GM10266 (cell line): ENCODE measurements around the gene MICU2.

Experiments used
- DNase-seq: peaks from one replicate; pipeline ENCODE4 v3.0.0; 2012; ENCODE audit errors: extremely low spot score
- TF ChIP-seq, protein P1 (sequence below): IDR thresholded peaks from 2 replicates; pipeline ENCODE4 v1.5.1; 2012; ENCODE audit warnings: mild to moderate bottlenecking, low read depth; ENCODE audit not compliant: control insufficient read depth, insufficient read depth; ENCODE audit errors: missing control alignments

MICU2 gene

DNA sequence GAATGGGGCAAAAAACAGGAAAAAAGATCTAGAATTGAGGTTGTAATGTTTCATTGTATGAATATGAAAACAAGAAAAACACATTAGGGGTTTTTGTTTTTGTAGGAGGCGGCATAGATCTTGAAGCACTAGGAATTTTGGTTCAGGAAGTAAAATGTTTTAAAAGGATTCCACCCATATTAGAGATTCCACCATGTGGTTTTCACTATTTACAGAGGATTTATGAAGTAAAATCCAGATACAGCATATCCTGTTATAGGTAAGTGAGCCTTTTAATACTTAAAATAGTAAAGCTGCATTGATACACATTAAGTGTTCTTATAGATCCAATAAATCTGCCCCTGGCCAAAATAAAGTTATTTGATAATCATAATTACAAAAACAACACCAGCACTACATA lies 61.4 kb downstream of the MICU2 start:
- TF ChIP-seq, protein P1, sequence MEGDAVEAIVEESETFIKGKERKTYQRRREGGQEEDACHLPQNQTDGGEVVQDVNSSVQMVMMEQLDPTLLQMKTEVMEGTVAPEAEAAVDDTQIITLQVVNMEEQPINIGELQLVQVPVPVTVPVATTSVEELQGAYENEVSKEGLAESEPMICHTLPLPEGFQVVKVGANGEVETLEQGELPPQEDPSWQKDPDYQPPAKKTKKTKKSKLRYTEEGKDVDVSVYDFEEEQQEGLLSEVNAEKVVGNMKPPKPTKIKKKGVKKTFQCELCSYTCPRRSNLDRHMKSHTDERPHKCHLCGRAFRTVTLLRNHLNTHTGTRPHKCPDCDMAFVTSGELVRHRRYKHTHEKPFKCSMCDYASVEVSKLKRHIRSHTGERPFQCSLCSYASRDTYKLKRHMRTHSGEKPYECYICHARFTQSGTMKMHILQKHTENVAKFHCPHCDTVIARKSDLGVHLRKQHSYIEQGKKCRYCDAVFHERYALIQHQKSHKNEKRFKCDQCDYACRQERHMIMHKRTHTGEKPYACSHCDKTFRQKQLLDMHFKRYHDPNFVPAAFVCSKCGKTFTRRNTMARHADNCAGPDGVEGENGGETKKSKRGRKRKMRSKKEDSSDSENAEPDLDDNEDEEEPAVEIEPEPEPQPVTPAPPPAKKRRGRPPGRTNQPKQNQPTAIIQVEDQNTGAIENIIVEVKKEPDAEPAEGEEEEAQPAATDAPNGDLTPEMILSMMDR: no peak
- DNase-seq: no peak

DNA sequence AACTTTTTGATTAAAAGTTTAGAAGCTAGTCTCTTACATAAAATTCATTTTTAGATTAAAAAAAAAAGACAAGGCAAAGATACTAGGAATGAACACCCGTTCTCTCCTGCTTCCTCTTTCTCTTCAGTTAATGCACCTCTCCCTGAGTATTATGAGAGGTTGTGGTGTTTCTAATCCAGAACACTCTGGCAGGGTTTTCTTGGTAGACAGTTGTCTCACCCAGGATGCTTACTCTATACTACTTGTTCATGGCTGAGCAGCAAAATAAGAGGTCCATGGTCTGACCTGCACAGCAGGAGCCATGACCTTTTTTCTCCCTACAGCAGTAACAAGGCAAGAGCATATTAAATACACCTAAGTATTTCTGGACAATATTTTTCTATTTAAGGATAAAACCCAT lies 62.0 kb downstream of the MICU2 start:
- no peak for DNase-seq
- TF ChIP-seq, protein P1: no peak

DNA sequence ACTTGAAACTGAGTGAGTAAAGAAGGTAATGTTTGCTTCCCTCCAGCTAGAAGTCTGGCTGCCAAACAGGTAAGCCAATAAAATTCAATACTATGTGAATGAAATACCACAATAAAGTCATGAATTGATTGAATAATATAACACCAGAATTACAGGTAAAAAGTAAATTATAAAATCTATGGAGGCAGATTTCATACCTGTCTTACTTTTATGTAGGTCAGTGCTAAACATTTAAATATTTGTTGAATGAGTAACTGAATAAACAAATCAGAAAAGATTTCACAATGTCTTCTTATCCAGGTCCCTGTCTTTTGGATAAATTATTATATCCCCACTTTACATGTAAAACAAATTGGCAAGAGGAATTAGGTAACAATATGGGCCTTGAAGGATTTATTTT lies 62.7 kb downstream of the MICU2 start:
- no peak for DNase-seq
- TF ChIP-seq, protein P1: no peak

DNA sequence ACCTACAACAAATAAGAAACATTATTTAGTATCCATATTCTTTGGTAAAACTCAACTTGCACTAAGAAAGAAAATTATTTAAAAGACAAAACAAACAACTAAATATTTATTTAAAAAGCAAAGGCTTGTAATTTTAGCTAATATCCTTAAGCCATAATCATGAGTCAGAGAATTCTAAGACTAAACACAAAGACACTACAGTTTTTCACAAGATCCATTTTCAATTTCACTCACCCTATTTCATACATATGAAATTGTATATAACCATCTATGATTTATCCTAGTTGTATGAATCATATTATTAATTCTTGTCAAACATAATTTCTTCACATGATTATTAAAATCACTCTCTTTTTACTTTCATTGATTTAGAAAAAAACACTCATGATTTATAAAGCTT lies 64.3 kb downstream of the MICU2 start:
- no peak for DNase-seq
- TF ChIP-seq, protein P1: no peak

DNA sequence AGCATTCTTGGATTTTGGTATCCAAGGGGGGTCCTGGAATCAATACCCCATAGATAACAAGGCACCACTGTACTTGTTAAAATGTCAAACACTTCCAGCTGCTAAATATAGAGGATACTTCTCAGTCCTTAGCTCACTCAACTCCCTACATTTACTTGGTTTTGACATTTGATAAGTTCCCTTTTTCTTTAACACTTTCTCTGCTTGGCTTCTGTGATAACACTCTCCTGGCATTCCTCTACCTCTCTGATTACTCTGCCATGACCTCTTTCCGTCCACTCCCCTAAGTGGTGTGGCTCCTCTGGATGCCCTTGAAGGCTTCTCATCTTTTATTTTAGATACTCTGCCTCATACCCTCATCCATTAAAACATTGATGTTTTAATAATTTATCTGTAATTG lies 65.2 kb downstream of the MICU2 start:
- TF ChIP-seq, protein P1: no peak
- DNase-seq: no peak

DNA sequence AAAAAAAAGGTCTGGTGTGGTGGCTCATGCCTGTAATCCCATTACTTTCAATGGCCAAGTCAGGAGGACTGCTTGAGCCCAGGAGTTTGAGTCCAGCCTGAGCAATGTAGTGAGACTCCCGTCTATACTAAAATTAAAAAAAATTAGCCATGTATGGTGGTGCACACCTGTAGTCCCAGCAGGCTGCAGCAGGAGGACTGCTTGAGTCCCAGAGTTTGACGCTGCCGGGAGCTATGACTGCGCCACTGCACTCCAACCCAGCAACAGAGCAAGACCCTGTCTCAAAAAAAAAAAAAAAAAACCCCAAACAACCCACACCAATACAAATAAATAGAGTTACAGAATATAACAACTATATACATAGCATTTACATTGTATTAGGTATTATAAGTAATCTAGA lies 65.7 kb downstream of the MICU2 start:
- TF ChIP-seq, protein P1: no peak
- DNase-seq: no peak

DNA sequence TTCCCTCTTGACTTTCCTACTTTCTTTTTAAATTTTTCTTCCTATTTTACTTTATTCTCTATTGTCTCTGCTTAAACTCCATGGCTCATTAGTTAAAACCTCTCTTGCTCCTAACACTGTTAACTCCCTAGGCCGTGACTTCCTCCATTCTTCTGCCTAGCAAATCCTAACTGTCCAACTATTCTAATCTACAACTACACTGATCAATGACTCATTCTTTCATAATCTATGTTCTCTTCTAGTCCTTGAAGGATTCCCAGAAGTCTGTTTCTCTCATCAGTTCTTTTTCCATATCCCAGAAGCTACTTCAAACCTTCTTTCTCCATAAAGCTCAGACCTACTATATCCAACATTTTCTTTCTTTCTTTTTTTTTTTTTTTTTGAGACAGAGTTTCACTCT lies 66.9 kb downstream of the MICU2 start:
- TF ChIP-seq, protein P1: no peak

More for the DNA sequence above, 66.9 kb downstream of the MICU2 start:
- no peak for DNase-seq
